HG03095 (cell line): ENCODE results near the gene MRPS24.
"Not testable (repeated sequence)": the region's sequence is repeated elsewhere in the genome, so short reads cannot be mapped to it uniquely, and the experiment has no call there.

Source experiments
- ATAC-seq: cut with Tn5 transposase; IDR thresholded peaks from one replicate; pipeline ENCODE4 v1.9.1; 2021; ENCODE audit warnings: moderate library complexity; ENCODE audit not compliant: unreplicated experiment

The MRPS24 gene

DNA sequence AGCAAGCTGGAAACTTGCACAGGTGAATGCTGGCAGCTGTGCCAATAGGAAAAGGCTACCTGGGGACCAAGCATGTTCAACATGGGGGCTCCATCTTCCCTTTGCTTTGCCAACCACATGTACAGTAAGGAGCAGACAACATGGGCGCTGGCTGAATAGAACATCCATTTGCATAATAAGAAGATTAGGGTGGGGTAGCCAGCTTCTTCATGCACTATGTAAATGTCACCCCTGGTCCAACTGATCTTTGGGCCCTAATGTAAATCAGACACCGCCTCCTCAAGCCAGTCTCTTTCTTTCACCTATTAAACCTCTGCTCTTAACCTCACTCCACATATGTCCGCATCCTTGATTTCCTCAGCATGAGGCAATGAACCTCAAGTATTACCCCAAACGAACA, 26.0 kb downstream of the MRPS24 start:
- no peak for ATAC-seq

DNA sequence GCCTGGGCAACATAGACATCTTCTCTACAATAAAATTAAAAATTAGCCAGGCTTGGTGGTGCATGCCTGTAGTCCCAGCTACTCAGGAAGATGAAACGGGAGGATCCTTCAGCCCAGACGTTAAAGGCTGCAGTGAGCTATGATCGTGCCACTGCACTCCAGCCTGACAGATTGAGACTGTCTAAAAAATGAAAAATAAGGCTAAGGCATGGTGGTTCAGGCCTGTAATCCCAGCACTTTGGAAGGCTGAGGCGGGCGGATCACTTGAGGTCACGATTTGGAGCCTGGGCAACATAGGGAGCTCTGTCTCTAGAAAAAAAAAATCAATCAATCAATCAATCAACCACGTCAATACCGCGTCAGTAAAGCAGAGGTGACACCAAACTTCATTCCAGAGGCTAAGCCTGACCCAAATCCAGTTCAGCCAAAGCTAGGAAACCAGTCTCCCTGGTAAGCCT, 31.1 kb downstream of the MRPS24 start:
- ATAC-seq = no peak

DNA sequence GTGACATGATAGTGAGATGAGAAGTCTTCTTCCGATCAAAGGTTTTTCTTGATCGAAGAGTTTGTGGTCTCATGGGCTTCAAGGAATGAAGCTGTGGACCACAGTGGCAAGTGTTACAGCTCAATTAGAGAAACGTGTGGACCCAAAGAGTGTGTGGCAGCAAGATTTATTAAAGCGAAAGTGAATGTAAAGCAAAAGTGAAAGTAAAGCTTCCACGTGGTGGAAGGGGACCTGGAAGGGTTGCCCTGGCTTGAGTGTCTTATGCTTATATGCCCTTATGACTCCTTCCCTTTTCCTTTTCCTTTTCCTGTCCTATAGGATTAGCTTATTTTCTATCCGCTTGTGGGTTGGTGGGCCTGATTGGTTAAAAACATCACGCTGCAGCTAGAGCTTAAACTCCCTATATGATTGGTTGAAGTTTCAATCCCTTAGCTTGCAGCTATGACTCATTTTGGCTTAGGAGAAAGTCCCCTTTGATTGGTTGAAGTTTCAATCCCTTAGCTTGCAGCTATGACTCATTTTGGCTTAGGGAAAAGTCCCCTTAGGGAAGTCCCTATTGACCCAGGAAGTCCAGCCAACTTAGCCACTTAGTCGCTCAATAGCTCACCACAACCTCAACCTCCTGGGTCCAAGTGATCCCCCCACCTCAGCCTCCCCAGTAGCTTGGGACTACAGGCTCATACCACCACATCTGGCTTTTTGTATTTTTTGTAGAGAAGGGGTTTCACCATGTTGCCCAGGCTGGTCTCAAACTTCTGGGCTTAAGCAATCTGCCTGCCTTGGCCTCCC, 34.7 kb downstream of the MRPS24 start:
- ATAC-seq = peak; percentile 47

DNA sequence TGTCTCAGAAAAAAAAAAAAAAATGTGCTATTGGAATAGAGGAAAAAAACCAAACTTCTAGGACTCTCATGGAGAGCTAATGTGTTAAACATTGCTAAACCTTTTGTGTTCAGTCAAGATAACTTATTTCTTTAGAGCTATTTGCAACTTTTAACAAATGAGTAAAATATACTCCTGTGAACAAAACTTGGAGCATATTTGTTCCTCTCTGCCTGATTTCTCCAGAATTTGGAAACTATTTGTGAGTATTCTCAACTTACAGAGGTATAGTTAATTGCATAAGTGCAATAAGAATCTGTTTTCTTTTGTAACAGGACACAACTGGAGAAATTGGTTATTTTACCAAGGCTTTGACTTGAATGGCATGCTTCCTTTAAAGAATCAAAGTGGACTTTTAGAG, 38.4 kb downstream of the MRPS24 start:
- not testable (repeated sequence) for ATAC-seq

DNA sequence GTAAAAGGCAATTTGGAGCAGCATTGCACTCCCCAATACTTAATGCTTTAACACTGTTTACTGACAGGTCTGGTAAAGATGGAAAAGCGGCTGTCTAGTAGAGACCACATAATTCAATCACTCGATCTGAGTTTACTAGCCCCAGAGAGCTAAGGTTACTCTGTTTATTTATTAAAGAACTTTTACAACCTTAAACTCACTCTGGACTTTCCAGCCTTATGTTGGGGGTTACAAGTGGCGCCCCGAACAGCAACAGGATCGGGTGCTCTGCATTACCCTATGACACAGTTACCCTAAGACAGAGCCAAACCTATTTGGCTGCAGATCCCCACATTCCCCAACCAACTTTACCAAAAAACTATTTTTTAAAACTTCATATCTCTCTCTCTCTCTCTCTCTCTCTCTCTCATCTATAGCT, 43.9 kb downstream of the MRPS24 start:
- no peak for ATAC-seq

DNA sequence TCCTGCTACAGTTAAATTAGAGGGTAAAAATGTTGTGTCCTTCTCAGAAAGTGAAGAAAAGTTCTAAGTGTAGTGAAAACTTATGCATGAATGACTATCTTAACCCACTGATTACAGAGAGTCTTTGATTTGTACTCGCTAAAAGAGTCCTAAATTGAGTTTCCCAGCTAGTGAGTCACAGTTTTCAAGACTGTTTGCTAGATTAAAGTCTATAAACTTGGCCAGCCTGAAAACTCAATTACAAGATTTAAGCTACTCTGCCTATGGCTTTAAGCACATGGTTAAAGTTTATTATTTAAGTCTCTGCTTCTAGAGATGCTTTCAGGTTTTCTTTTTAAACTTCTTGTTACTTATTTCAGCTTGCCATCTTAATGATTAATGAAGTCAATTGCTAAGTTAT, 44.4 kb downstream of the MRPS24 start:
- no peak for ATAC-seq

DNA sequence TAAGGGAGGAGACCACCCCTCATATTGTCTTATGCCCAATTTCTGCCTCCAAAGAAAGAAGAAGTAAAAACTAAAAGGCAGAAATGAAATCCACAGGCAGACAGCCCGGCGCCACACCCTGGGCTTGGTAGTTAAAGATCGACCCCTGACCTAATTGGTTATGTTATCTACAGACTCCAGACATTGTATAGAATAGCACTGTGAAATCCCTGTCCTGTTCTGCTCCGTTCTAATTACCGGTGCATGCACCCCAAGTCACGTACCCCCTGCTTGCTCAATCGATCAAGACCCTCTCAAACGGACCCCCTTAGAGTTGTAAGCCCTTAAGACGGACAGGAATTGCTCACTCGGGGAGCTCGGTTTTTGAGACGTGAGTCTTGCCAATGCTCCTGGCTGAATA, 44.8 kb downstream of the MRPS24 start:
- not testable (repeated sequence) for ATAC-seq

DNA sequence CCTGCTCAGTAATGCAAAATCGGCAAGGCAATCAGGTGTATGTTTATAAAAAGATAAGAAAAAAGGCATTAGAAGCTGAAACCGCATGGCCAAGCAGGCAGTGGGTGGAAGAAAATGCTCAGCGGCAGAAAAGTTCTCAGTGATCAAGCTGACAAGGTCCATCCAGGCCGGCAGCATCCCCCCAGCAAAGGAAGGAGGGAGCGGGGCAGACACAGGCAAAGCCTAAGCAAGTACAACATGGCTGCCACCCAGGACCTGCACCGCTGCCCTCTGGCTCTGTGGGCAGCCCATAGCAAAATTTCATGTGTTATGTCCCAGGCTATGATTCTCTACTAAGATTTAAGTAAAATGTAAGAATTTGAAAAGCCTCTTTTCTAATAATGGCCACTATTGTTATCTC, 45.4 kb downstream of the MRPS24 start:
- ATAC-seq = no peak

DNA sequence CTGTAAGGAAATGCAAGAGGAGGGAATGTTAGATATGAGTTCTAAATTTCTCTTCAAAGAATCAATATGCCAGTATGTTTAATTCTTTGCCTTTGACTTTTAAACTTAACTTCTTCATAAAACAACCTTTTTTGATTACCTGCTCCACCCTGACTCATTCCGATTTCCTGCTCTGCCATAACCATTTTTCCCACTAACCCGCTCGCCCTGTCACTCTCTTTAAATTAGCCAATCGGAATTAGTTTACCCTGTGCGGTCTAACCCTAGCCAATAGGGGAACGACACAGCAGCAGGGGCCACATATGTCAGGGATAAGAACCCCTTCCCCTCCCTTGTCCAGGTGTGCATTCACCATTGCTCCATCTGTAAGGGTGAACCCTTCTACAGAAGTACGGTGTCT, 45.9 kb downstream of the MRPS24 start:
- ATAC-seq = not testable (repeated sequence)
